H9 (cell line): ENCODE measurements around the gene SPRED2. TPM values are rescaled to one million over a fixed set of nuclear protein-coding genes. Genes with fewer than 3 reads are reported as not detected.

ENCODE experiments used
- DNase-seq: peaks from one replicate; pipeline ENCODE4 v3.0.0-alpha.2; 2017
- H2AFZ ChIP-seq: one replicate; pipeline ENCODE4 v1.6.1; 2013; ENCODE audit warnings: mild to moderate bottlenecking, low read length, control low read depth, moderate library complexity
- H2AK5ac ChIP-seq: 2 replicates; pipeline ENCODE4 v1.6.1; 2013; ENCODE audit warnings: low read length, control low read depth, mixed read lengths; ENCODE audit not compliant: insufficient read length
- H2BK120ac ChIP-seq: one replicate; pipeline ENCODE4 v1.6.1; 2013; ENCODE audit warnings: low read depth, mild to moderate bottlenecking, low read length, control low read depth, inconsistent platforms; ENCODE audit not compliant: poor library complexity, severe bottlenecking
- H2BK12ac ChIP-seq: 2 replicates; pipeline ENCODE4 v1.6.1; 2013; ENCODE audit warnings: low read length, control low read depth, mixed read lengths, low read depth; ENCODE audit not compliant: insufficient read length
- H2BK15ac ChIP-seq: 2 replicates; pipeline ENCODE4 v1.6.1; 2013; ENCODE audit warnings: low read depth, low read length, control low read depth
- H2BK20ac ChIP-seq: one replicate; pipeline ENCODE4 v1.6.1; 2013; ENCODE audit warnings: low read depth, mild to moderate bottlenecking, low read length, control low read depth, inconsistent platforms; ENCODE audit not compliant: poor library complexity, severe bottlenecking
- H2BK5ac ChIP-seq: 2 replicates; pipeline ENCODE4 v1.6.1; 2013; ENCODE audit warnings: low read length, control low read depth, mixed read lengths; ENCODE audit not compliant: insufficient read length
- H3K14ac ChIP-seq: 2 replicates; pipeline ENCODE4 v1.6.1; 2013; ENCODE audit warnings: low read length, control low read depth; ENCODE audit not compliant: insufficient read depth
- H3K18ac ChIP-seq: 2 replicates; pipeline ENCODE4 v1.6.1; 2013; ENCODE audit warnings: low read depth, mild to moderate bottlenecking, mixed read lengths, low read length, control low read depth; ENCODE audit not compliant: insufficient read length
- H3K23ac ChIP-seq: 2 replicates; pipeline ENCODE4 v1.6.1; 2013; ENCODE audit warnings: low read length, control low read depth, mixed read lengths, low read depth; ENCODE audit not compliant: insufficient read length
- H3K23me2 ChIP-seq: 2 replicates; pipeline ENCODE4 v1.6.1; 2013; ENCODE audit warnings: low read depth, mild to moderate bottlenecking, mixed read lengths, low read length, control low read depth; ENCODE audit not compliant: insufficient read length, poor library complexity, severe bottlenecking
- H3K27ac ChIP-seq: 2 replicates; pipeline ENCODE4 v1.5.1; 2013; ENCODE audit warnings: low read length, control low read depth, mixed read lengths, low read depth; ENCODE audit not compliant: insufficient read length
- H3K27me3 ChIP-seq: 2 replicates; pipeline ENCODE4 v1.6.1; 2013; ENCODE audit warnings: low read length, control low read depth, inconsistent platforms; ENCODE audit not compliant: insufficient read depth
- H3K4ac ChIP-seq: 2 replicates; pipeline ENCODE4 v1.6.1; 2013; ENCODE audit warnings: low read depth, mild to moderate bottlenecking, control low read depth, inconsistent platforms, low read length, moderate library complexity
- H3K4me1 ChIP-seq: 2 replicates; pipeline ENCODE4 v1.6.1; 2013; ENCODE audit warnings: low read length, control low read depth, inconsistent platforms; ENCODE audit not compliant: insufficient read depth
- H3K4me2 ChIP-seq: 2 replicates; pipeline ENCODE4 v1.6.1; 2013; ENCODE audit warnings: low read length, control low read depth, mixed read lengths; ENCODE audit not compliant: insufficient read length, insufficient read depth
- H3K56ac ChIP-seq: 2 replicates; pipeline ENCODE4 v1.6.1; 2013; ENCODE audit warnings: low read depth, mild to moderate bottlenecking, mixed read lengths, low read length, control low read depth; ENCODE audit not compliant: insufficient read length
- H3K79me1 ChIP-seq: 2 replicates; pipeline ENCODE4 v1.6.1; 2013; ENCODE audit warnings: low read depth, mild to moderate bottlenecking, moderate library complexity, low read length, control low read depth, inconsistent platforms; ENCODE audit not compliant: insufficient read depth, poor library complexity, severe bottlenecking
- H3K79me2 ChIP-seq: 2 replicates; pipeline ENCODE4 v1.6.1; 2013; ENCODE audit warnings: low read length, control low read depth, inconsistent platforms; ENCODE audit not compliant: insufficient read depth
- H3K9ac ChIP-seq: 2 replicates; pipeline ENCODE4 v1.6.1; 2013; ENCODE audit warnings: low read length, control low read depth, mixed read lengths; ENCODE audit not compliant: insufficient read length; ENCODE audit errors: extremely low read depth
- H3K9me3 ChIP-seq: one replicate; pipeline ENCODE4 v1.6.1; 2013; ENCODE audit warnings: low read depth, low read length, inconsistent platforms; ENCODE audit not compliant: control insufficient read depth
- H3T11ph ChIP-seq: one replicate; pipeline ENCODE4 v1.6.1; 2013; ENCODE audit warnings: mild to moderate bottlenecking, low read length, control low read depth, inconsistent platforms
- H4K20me1 ChIP-seq: one replicate; pipeline ENCODE4 v1.6.1; 2013; ENCODE audit not compliant: control insufficient read depth, insufficient read length, insufficient read depth
- H4K5ac ChIP-seq: 2 replicates; pipeline ENCODE4 v1.6.1; 2013; ENCODE audit warnings: low read depth, mild to moderate bottlenecking, mixed read lengths, low read length, control low read depth; ENCODE audit not compliant: insufficient read length
- H4K8ac ChIP-seq: replicated peaks from 2 replicates; pipeline ENCODE4 v1.6.1; 2013; ENCODE audit warnings: low read length, control low read depth, mixed read lengths, low read depth; ENCODE audit not compliant: insufficient read length
- H4K91ac ChIP-seq: 2 replicates; pipeline ENCODE4 v1.6.1; 2013; ENCODE audit warnings: low read depth, mild to moderate bottlenecking, moderate library complexity, mixed read lengths, low read length, control low read depth; ENCODE audit not compliant: insufficient read length
- H3K27ac Mint-ChIP-seq, 3 experiments: 2 replicates in 2 of 3; 3 replicates in 1 of 3; pipeline ENCODE4 v1.8.0; 2020 to 2021; ENCODE audit warnings: mixed read lengths in 3 of 3, mild to moderate bottlenecking in 1 of 3, moderate library complexity in 1 of 3
- H3K27me3 Mint-ChIP-seq: 2 replicates; pipeline ENCODE4 v1.8.0; 2021; ENCODE audit warnings: low read depth, mild to moderate bottlenecking, moderate library complexity, mixed read lengths
- H3K36me3 Mint-ChIP-seq, 3 experiments: 2 replicates in 2 of 3; 3 replicates in 1 of 3; pipeline ENCODE4 v1.8.0; 2020 to 2021; ENCODE audit warnings: low read depth in 3 of 3, mixed read lengths in 3 of 3; ENCODE audit not compliant: insufficient read depth in 1 of 3
- H3K4me1 Mint-ChIP-seq, 2 experiments: 2 replicates each; pipeline ENCODE4 v1.8.0; 2020; ENCODE audit warnings: mixed read lengths in 2 of 2
- H3K4me3 Mint-ChIP-seq, 2 experiments: 2 replicates in 1 of 2; 3 replicates in 1 of 2; pipeline ENCODE4 v1.8.0; 2020 to 2021; ENCODE audit warnings: mild to moderate bottlenecking in 2 of 2, mixed read lengths in 2 of 2, moderate library complexity in 1 of 2
- H3K9me3 Mint-ChIP-seq, 2 experiments: 2 replicates in 1 of 2; 3 replicates in 1 of 2; pipeline ENCODE4 v1.8.0; 2020; ENCODE audit warnings: mild to moderate bottlenecking in 2 of 2, mixed read lengths in 2 of 2, moderate library complexity in 1 of 2
- WGBS: extraction: QIAGEN DNeasy Blood & Tissue Kit; methylation state at CpG from one replicate; pipeline ENCODE4 v1.1.7; 2013; ENCODE audit warnings: missing lambda C conversion rate, low lambda C conversion rate, mixed read lengths; ENCODE audit not compliant: insufficient read length; ENCODE audit errors: extremely low coverage; 5-methylcytosine and 5-hydroxymethylcytosine counted together
- total RNA-seq: library from RNA; stranded (reverse); gene quantifications from 2 replicates; pipeline ENCODE4 v1.2.1, GENCODE V29; 2021
- TF ChIP-seq, protein P1 (sequence below): fragments of 200-600 bp; sonication (generic); conservative IDR thresholded peaks from 3 replicates; pipeline ENCODE4 v1.8.0; 2021; ENCODE audit warnings: antibody characterized with exemption, mild to moderate bottlenecking

The SPRED2 gene
- total RNA-seq, 1 experiment from 2014 or later, result 23.5 TPM

DNA sequence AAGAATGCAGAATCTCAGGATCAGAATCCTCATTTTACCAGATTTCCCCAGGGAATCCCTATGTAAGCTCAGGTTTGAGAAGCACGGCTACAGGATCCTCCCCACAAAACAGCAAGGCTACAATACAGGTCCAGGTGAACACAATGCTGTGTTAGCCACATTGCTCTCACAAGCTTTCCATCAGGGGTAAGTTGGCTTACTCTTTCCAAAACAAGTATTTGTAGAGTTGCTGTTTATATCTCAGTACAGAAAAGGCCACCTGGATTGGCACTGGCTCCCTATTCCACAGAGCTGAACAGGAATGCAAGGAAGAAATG, 11.0 kb downstream of the SPRED2 start:
- Histone ChIP-seq H3K4ac (no peak overlapping the region), H3K79me1 (peaks cover 10% of the 10 kb centered on the region), H3K79me2 (no peaks in the 10 kb centered on the region), H2AK5ac (no peak overlapping the region), H2AFZ (no peak overlapping the region), H3K4me2 (no peak overlapping the region), H2BK5ac (no peak overlapping the region), H3K9me3 (no peaks in the 10 kb centered on the region), H2BK15ac (no peak overlapping the region), H3K27me3 (no peaks in the 10 kb centered on the region), H3K56ac (no peak overlapping the region), H3K14ac (no peak overlapping the region), H3K9ac (no peak overlapping the region), H3T11ph (no peak overlapping the region), H2BK12ac (no peak overlapping the region), H4K8ac (no peak overlapping the region), H4K20me1 (no peaks in the 10 kb centered on the region), H3K23ac (no peak overlapping the region), H2BK120ac (no peak overlapping the region), H3K18ac (no peak overlapping the region), H2BK20ac (no peak overlapping the region), H3K4me1 (peaks cover 4% of the 10 kb centered on the region; the same call in 1 of the 2 replicates), H3K27ac (no peak overlapping the region), H4K91ac (no peak overlapping the region), H3K23me2 (no peaks in the 10 kb centered on the region), H4K5ac (no peak overlapping the region)
- Mint-ChIP-seq H3K9me3 (no peaks in the 10 kb centered on the region), H3K27me3 (peaks cover 3% of the 10 kb centered on the region; the same call in 1 of the 2 replicates), H3K4me1 (peaks cover 23 to 26% of the 10 kb centered on the region in 2 experiments), H3K4me3 (no peak overlapping the region), H3K27ac (no peak overlapping the region), H3K36me3 (0 out of 7 replicates have a peak, but pooled peaks cover 0 to 1% (median 0%) of the 10 kb centered on the region in 3 experiments)
- WGBS, result no CpG with 5 or more reads among the region's 1 CpG
- TF ChIP-seq, protein P1, sequence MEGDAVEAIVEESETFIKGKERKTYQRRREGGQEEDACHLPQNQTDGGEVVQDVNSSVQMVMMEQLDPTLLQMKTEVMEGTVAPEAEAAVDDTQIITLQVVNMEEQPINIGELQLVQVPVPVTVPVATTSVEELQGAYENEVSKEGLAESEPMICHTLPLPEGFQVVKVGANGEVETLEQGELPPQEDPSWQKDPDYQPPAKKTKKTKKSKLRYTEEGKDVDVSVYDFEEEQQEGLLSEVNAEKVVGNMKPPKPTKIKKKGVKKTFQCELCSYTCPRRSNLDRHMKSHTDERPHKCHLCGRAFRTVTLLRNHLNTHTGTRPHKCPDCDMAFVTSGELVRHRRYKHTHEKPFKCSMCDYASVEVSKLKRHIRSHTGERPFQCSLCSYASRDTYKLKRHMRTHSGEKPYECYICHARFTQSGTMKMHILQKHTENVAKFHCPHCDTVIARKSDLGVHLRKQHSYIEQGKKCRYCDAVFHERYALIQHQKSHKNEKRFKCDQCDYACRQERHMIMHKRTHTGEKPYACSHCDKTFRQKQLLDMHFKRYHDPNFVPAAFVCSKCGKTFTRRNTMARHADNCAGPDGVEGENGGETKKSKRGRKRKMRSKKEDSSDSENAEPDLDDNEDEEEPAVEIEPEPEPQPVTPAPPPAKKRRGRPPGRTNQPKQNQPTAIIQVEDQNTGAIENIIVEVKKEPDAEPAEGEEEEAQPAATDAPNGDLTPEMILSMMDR, result no peak
- DNase-seq, result no peak
